HCT116 (cell line): ENCODE results near the gene USP3. TPM values are rescaled to one million over a fixed set of nuclear protein-coding genes. Genes with fewer than 3 reads are reported as not detected.

Experiments used
- ATAC-seq: fragments of 200-7000 bp; cut with Tn5 transposase; 2 replicates; pipeline ENCODE4 v1.9.1; 2020; ENCODE audit warnings: mild to moderate bottlenecking, moderate library complexity
- Bru-seq: library from RNA; stranded (reverse); fragments of 400-500 nt; gene quantifications from one replicate; lab custom pipeline; 2021; lab: Mats Ljungman, UMichigan
- BruChase-seq, 2 experiments: library from RNA; stranded (reverse); fragments of 400-500 nt; gene quantifications; one replicate each; lab custom pipeline; 2021; lab: Mats Ljungman, UMichigan
- BruUV-seq: library from RNA; stranded (reverse); fragments of 400-500 nt; replicated peaks from 2 replicates; lab custom pipeline; 2021; lab: Mats Ljungman, UMichigan
- CTCF ChIA-PET: fragments of 300-600 bp; sonication (Branson Sonifier 250); formaldehyde crosslinking; loops from one replicate; lab custom pipeline; 2021; ENCODE audit warnings: antibody characterized with exemption; lab: Charles Lee
- POLR2A ChIA-PET: fragments of 300-600, 350-600 bp; sonication (Branson Sonifier 250); formaldehyde crosslinking; loops from one replicate; lab custom pipeline; 2021; ENCODE audit warnings: antibody characterized with exemption; lab: Charles Lee
- RAD21 ChIA-PET, 2 experiments: fragments of 300-600 bp; sonication (Branson Sonifier 250); formaldehyde crosslinking; loops; one replicate each; lab custom pipeline; 2023; ENCODE audit warnings: low total read pairs in 2 of 2; ENCODE audit not compliant: uncharacterized antibody in 2 of 2, unreplicated experiment in 2 of 2, low non-redundant PET in 1 of 2; lab: Charles Lee
- DNase-seq: peaks from one replicate; pipeline ENCODE4 v3.0.0-alpha.2; 2010; ENCODE audit warnings: low read depth, low spot score
- H2AFZ ChIP-seq: fragments of 200-600 bp; shearing (Covaris generic), sonication (generic); 2 replicates; pipeline ENCODE4 v1.6.1; 2017; ENCODE audit warnings: low read depth, mixed run types, mixed read lengths, antibody characterized with exemption, low read length; ENCODE audit not compliant: poor library complexity, severe bottlenecking
- H3K27ac ChIP-seq: 2 replicates; pipeline ENCODE4 v1.5.1; 2012; ENCODE audit warnings: low read depth, low read length
- H3K27me3 ChIP-seq: fragments of 200-600 bp; sonication (generic); 2 replicates; pipeline ENCODE4 v1.6.1; 2016; ENCODE audit warnings: mixed run types, low read length, mixed read lengths; ENCODE audit not compliant: insufficient read depth
- H3K36me3 ChIP-seq, 2 experiments: fragments of 200-500 bp in 1 of 2; fragments of 200-600 bp in 1 of 2; sonication (Bioruptor generic) in 1 of 2; sonication (generic) in 1 of 2; 2 replicates each; pipeline versions ENCODE4 v1.5.1 to v1.6.1; 2014 to 2016; ENCODE audit warnings: low read length in 2 of 2, inconsistent platforms in 1 of 2, mixed read lengths in 1 of 2, mixed run types in 1 of 2; ENCODE audit not compliant: insufficient read depth in 2 of 2, control insufficient read depth in 1 of 2
- H3K4me1 ChIP-seq, 2 experiments: fragments of 200-600 bp in 1 of 2; sonication (generic) in 1 of 2; 2 replicates each; pipeline versions ENCODE4 v1.5.1 to v1.6.1; 2012 to 2017; ENCODE audit warnings: low read length in 2 of 2, inconsistent platforms in 1 of 2, mild to moderate bottlenecking in 1 of 2, mixed read lengths in 1 of 2, mixed run types in 1 of 2, moderate library complexity in 1 of 2; ENCODE audit not compliant: insufficient read depth in 2 of 2, control insufficient read depth in 1 of 2
- H3K4me2 ChIP-seq: fragments of 200-600 bp; sonication (generic); 2 replicates; pipeline ENCODE4 v1.6.1; 2017; ENCODE audit warnings: mixed run types, low read length, mixed read lengths
- H3K4me3 ChIP-seq, 2 experiments: fragments of 200-600 bp in 1 of 2; sonication (generic) in 1 of 2; replicated peaks in 1 of 2; 2 replicates each; pipeline ENCODE4 v1.5.1; 2011 to 2016; ENCODE audit warnings: low read length in 2 of 2, control low read depth in 1 of 2, low read depth in 1 of 2, mild to moderate bottlenecking in 1 of 2, mixed read lengths in 1 of 2, mixed run types in 1 of 2
- H3K79me2 ChIP-seq: fragments of 200-600 bp; sonication (generic); 2 replicates; pipeline ENCODE4 v1.6.1; 2017; ENCODE audit warnings: mild to moderate bottlenecking, mixed run types, low read length, moderate library complexity, mixed read lengths; ENCODE audit not compliant: insufficient read depth
- H3K9ac ChIP-seq: fragments of 200-600 bp; sonication (generic); 2 replicates; pipeline ENCODE4 v1.6.1; 2016; ENCODE audit warnings: low read length, mixed read lengths
- H3K9me2 ChIP-seq: fragments of 200-600 bp; sonication (generic), shearing (Covaris generic); 2 replicates; pipeline ENCODE4 v1.6.1; 2017; ENCODE audit warnings: mixed run types, mild to moderate bottlenecking, moderate library complexity; ENCODE audit not compliant: insufficient read depth
- H3K9me3 ChIP-seq, 2 experiments: fragments of 200-500 bp in 1 of 2; fragments of 200-600 bp in 1 of 2; sonication (Bioruptor generic) in 1 of 2; sonication (generic) in 1 of 2; 2 replicates each; pipeline ENCODE4 v1.6.1; 2014 to 2017; ENCODE audit warnings: low read length in 2 of 2, mixed read lengths in 2 of 2, inconsistent platforms in 1 of 2, low read depth in 1 of 2, mild to moderate bottlenecking in 1 of 2, mixed run types in 1 of 2, moderate library complexity in 1 of 2; ENCODE audit not compliant: control insufficient read depth in 1 of 2, insufficient read depth in 1 of 2
- H4K20me1 ChIP-seq: fragments of 200-600 bp; sonication (generic), shearing (Covaris generic); 2 replicates; pipeline ENCODE4 v1.6.1; 2017; ENCODE audit warnings: mixed run types, mild to moderate bottlenecking, moderate library complexity; ENCODE audit not compliant: insufficient read depth
- CBX3 ChIP-seq: IDR thresholded peaks from 2 replicates; pipeline ENCODE4 v1.6.1; 2012; ENCODE audit warnings: low read depth
- CEBPB ChIP-seq: IDR thresholded peaks from 2 replicates; pipeline ENCODE4 v1.6.1; 2012; ENCODE audit warnings: low read depth
- EGR1 ChIP-seq: IDR thresholded peaks from 2 replicates; pipeline ENCODE4 v1.6.1; 2012; ENCODE audit warnings: low read depth
- ELF1 ChIP-seq: IDR thresholded peaks from 2 replicates; pipeline ENCODE4 v1.6.1; 2012; ENCODE audit warnings: low read depth, borderline replicate concordance
- EZH2 ChIP-seq: fragments of 200-600 bp; sonication (generic); IDR thresholded peaks from 2 replicates; pipeline ENCODE4 v1.6.1; 2017; ENCODE audit warnings: antibody characterized with exemption, mixed run types
- EZH2phosphoT487 ChIP-seq: fragments of 200-600 bp; IDR thresholded peaks from 2 replicates; pipeline ENCODE4 v1.6.1; 2018; ENCODE audit warnings: antibody characterized with exemption, borderline replicate concordance
- JUND ChIP-seq: IDR thresholded peaks from 2 replicates; pipeline ENCODE4 v1.6.1; 2012
- POLR2A ChIP-seq: IDR thresholded peaks from 2 replicates; pipeline ENCODE4 v1.7.0; 2011; ENCODE audit warnings: borderline replicate concordance; ENCODE audit not compliant: insufficient read depth, insufficient read length; ENCODE audit errors: extremely low read depth
- POLR2AphosphoS5 ChIP-seq: IDR thresholded peaks from 2 replicates; pipeline ENCODE4 v1.6.1; 2011; ENCODE audit warnings: mild to moderate bottlenecking, low read depth, low read length, moderate library complexity
- SP1 ChIP-seq: IDR thresholded peaks from 2 replicates; pipeline ENCODE4 v1.6.1; 2012; ENCODE audit warnings: low read depth
- TCF7L2 ChIP-seq: IDR thresholded peaks from 2 replicates; pipeline ENCODE4 v1.7.0; 2011; ENCODE audit warnings: borderline replicate concordance, inconsistent platforms; ENCODE audit not compliant: insufficient read depth, insufficient read length; ENCODE audit errors: extremely low read depth
- YY1 ChIP-seq: IDR thresholded peaks from 2 replicates; pipeline ENCODE4 v1.6.1; 2011; ENCODE audit warnings: low read length, low read depth, moderate library complexity, mild to moderate bottlenecking; ENCODE audit not compliant: insufficient replicate concordance; ENCODE audit errors: extremely low read depth
- ZBTB33 ChIP-seq: IDR thresholded peaks from 2 replicates; pipeline ENCODE4 v1.6.1; 2011; ENCODE audit warnings: mild to moderate bottlenecking, low read length, moderate library complexity; ENCODE audit not compliant: insufficient replicate concordance; ENCODE audit errors: extremely low read depth
- ZFX ChIP-seq: fragments of 450-650 bp; IDR thresholded peaks from 2 replicates; pipeline ENCODE4 v1.6.1; 2017
- intact Hi-C: fragments of 100-400 bp; cut with micrococcal nuclease; formaldehyde crosslinking; loops from 2 replicates; pipeline ENCODE4 v1.10.0; 2022
- long read RNA-seq: library from polyadenylated mRNA; unstranded; transcript quantifications from one replicate; pipeline ENCODE4 v2.0.0, GENCODE V29; 2021; ENCODE audit not compliant: unreplicated experiment
- polyA plus RNA-seq: library from polyadenylated mRNA; unstranded; fragments of >200 nt; gene quantifications from 2 replicates; pipeline ENCODE4 v1.2.1, GENCODE V29; 2012; ENCODE audit warnings: missing spikeins
- total RNA-seq: library from RNA; stranded (reverse); gene quantifications from one replicate; pipeline ENCODE4 v1.2.1, GENCODE V29; 2021; ENCODE audit not compliant: unreplicated experiment
- TF ChIP-seq, protein P1 (sequence below), 3 experiments: fragments of 200-600 bp in 1 of 3; sonication (generic) in 1 of 3; IDR thresholded peaks in 2 of 3; conservative IDR thresholded peaks in 1 of 3; 2 replicates each; pipeline ENCODE4 v1.5.1; 2012 to 2017; ENCODE audit warnings: low read depth in 2 of 3, low read length in 2 of 3, antibody characterized with exemption in 1 of 3, borderline replicate concordance in 1 of 3, control low read depth in 1 of 3, mild to moderate bottlenecking in 1 of 3, mixed read lengths in 1 of 3, mixed run types in 1 of 3, moderate library complexity in 1 of 3; ENCODE audit not compliant: insufficient read depth in 1 of 3

The USP3 gene, protein sequence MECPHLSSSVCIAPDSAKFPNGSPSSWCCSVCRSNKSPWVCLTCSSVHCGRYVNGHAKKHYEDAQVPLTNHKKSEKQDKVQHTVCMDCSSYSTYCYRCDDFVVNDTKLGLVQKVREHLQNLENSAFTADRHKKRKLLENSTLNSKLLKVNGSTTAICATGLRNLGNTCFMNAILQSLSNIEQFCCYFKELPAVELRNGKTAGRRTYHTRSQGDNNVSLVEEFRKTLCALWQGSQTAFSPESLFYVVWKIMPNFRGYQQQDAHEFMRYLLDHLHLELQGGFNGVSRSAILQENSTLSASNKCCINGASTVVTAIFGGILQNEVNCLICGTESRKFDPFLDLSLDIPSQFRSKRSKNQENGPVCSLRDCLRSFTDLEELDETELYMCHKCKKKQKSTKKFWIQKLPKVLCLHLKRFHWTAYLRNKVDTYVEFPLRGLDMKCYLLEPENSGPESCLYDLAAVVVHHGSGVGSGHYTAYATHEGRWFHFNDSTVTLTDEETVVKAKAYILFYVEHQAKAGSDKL
- total RNA-seq (61.6 TPM), Bru-seq, nascent RNA (percentile 96 among the genes with signal in this experiment), BruChase-seq, experiment 1, labeled RNA remaining after a 6-hour chase (percentile 88 among the genes with signal in this experiment), BruChase-seq, experiment 2, labeled RNA remaining after a 2-hour chase (percentile 89 among the genes with signal in this experiment)
- polyA plus RNA-seq, result 36.3 and 40.8 TPM in 2 replicates
- long read RNA-seq, full-length matches to known transcripts, result 80 of 123 reads
- long read RNA-seq, partial matches to known transcripts, result 8 of 123 reads
- long read RNA-seq, other reads (novel, unspliced or antisense), result 35 of 123 reads

- ChIA-PET RAD21 (interaction anchor here in 1 of 2 experiments (0.6 kb wide), 1 partner anchor 94 kb away, joined by 3 read pairs; no protein-coding TSS in a partner anchor), CTCF (interaction anchor here (0.7 to 2.4 kb wide), 7 partner anchors 11 to 457 kb away, joined by 3 to 13 read pairs (median 4); no protein-coding TSS in a partner anchor), POLR2A (interaction anchor here (0.6 to 2.8 kb wide), 15 partner anchors 8 to 589 kb away, joined by 3 to 15 read pairs (median 4); partner anchors contain the start of gene CIAO2A)
- Histone ChIP-seq H3K4me1 (peaks cover 34 to 63% of the 10 kb centered on the region in 2 experiments), H3K4me2 (peak within 1 kb of the TSS; percentile 85), H3K27me3 (no peaks in the 10 kb centered on the region), H3K9me2 (no peaks in the 10 kb centered on the region), H3K79me2 (peaks cover 49% of the 10 kb centered on the region), H2AFZ (no peak within 1 kb of the TSS), H3K9ac (peak within 1 kb of the TSS; percentile 85), H3K9me3 (no peaks in the 10 kb centered on the region), H3K27ac (peak within 1 kb of the TSS; percentile 96), H4K20me1 (peaks cover 32% of the 10 kb centered on the region), H3K36me3 (no peaks in the 10 kb centered on the region), H3K4me3 (peak within 1 kb of the TSS; percentile 72 to 78)
- peak; percentile 89 for DNase-seq
- no TSS peak for BruUV-seq
- peak; percentile 64 for ATAC-seq
- intact Hi-C loops, result loop anchor here (1.0 to 5.0 kb wide), 2 partner anchors 28 to 958 kb away; partner anchors contain the start of gene ZNF609
- TF ChIP-seq CBX3, result no peak
- peak; percentile 78 for TF ChIP-seq POLR2AphosphoS5
- TF ChIP-seq, protein P1, sequence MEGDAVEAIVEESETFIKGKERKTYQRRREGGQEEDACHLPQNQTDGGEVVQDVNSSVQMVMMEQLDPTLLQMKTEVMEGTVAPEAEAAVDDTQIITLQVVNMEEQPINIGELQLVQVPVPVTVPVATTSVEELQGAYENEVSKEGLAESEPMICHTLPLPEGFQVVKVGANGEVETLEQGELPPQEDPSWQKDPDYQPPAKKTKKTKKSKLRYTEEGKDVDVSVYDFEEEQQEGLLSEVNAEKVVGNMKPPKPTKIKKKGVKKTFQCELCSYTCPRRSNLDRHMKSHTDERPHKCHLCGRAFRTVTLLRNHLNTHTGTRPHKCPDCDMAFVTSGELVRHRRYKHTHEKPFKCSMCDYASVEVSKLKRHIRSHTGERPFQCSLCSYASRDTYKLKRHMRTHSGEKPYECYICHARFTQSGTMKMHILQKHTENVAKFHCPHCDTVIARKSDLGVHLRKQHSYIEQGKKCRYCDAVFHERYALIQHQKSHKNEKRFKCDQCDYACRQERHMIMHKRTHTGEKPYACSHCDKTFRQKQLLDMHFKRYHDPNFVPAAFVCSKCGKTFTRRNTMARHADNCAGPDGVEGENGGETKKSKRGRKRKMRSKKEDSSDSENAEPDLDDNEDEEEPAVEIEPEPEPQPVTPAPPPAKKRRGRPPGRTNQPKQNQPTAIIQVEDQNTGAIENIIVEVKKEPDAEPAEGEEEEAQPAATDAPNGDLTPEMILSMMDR (IDR thresholded peaks at IDR 0.05 in 2 of 3, conservative IDR thresholded peaks at IDR 0.05 in 1 of 3; ENCODE audit: borderline replicate concordance in 1 of 3, insufficient read depth in 1 of 3, low read depth in 2 of 3, low read length in 2 of 3), result no peak
- peak; percentile 83 for TF ChIP-seq YY1
- no peak for TF ChIP-seq EGR1
- peak; percentile 48 for TF ChIP-seq ZBTB33
- no peak for TF ChIP-seq CEBPB
- no peak for TF ChIP-seq EZH2phosphoT487
- no peak for TF ChIP-seq EZH2
- TF ChIP-seq POLR2A, result peak; percentile 75
- no peak for TF ChIP-seq JUND
- TF ChIP-seq TCF7L2, result peak; percentile 51
- TF ChIP-seq SP1, result no peak
- peak; percentile 100 for TF ChIP-seq ZFX
- no peak for TF ChIP-seq ELF1
These were observed at the start of gene USP3 for GRCh38 chr15:63504247-63504978. TSS of gene USP3 (plus strand) at chr15:63504593. CDS start at chr15:63504740, 147 bp downstream.
